Stimulated activated CD4-positive, alpha-beta T cell treated with anti-CD3 and anti-CD28 coated beads, Interleukin-4, amount 100 ng/mL, for 48 hours (primary cell): ENCODE results near the gene FSD1.
A peak's percentile ranks its signal among the peaks of the same experiment; 100 is the strongest.
"Not testable (repeated sequence)": the region's sequence is repeated elsewhere in the genome, so short reads cannot be mapped to it uniquely, and the experiment has no call there.

Experiments
- DNase-seq, 2 donors: peaks; one replicate each; pipeline ENCODE4 v3.0.0-alpha.2; 2020; ENCODE audit warnings: low read depth in 2 of 2

Gene FSD1

DNA sequence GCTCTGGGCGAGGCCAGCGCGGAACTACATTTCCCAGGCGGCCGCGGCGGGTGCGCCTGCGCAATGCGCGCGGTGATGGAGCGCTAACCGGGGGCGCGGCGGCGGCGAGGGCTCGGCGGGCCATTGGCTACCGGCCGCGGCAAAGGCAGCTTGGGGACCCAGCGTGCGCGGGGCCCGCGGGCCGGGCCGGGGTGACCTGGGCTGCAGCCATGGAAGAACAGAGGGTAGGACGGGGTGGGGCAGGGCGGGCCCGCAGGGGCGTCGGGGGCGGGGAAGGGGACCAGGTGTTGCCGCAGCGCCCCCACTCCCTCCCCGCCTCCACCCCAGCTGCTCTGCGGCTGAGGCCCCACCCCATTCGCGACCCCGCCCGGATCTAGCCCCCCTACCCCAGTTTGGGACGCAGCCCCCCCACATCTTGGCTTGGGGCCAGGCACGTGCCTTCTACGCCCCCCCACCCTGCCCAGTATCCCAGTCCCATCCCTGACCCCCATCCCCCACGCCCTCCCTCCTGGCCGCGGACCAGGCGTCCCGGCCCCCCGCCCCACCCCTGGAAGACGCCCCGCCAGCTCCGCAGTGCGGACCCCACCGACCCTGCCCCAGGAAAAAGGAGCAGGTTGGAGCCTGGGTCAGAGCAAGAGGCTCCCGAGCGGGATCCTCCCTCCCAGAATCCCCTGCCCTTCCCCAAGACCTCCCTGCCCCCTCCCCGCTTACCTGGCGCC, at the start of gene FSD1:
FSD1 (plus strand) TSS at position 61 of the 719 bp plus-strand sequence; CDS start at position 210, 149 bp downstream.
- DNase-seq = peak; percentile 71 to 77

DNA sequence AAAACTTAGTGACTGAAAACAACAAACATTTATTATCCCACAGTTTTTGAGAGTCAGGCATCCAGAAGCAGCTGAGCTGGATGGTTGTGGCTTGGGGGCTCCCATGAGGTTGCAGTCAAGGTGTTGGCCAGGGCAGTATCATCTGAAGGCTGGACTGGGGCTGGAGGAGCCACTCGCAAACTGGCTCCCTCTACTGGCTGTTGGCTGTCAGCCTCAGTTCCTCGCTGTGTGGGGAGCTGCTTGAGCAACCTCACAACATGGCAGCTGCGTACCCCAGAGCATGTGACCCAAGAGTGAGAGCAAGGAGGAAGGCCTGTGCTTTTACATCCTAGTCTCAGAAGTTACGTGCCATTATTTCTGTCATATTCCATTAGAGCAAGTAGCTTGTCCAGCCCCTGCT, 47.8 kb upstream of the FSD1 start:
- no peak for DNase-seq

DNA sequence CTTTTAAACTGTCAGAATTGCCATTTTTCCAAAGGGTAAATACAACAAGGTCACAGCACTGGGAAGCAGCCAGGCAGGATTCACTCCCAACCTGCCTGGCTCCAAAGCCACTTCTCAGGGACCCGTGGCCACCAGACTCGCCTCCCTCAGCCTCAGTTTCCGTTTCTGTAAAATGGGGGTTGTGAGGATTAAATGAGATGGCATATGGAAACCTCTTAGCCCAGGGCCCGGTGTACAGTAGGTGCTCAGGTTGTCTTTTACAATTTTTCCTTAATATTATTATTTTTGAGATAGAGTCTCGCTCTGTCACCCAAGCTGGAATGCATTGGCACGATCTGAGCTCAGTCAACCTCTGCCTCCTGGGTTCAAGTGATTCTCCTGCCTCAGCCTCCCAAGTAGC, 47.4 kb upstream of the FSD1 start:
- no peak for DNase-seq

DNA sequence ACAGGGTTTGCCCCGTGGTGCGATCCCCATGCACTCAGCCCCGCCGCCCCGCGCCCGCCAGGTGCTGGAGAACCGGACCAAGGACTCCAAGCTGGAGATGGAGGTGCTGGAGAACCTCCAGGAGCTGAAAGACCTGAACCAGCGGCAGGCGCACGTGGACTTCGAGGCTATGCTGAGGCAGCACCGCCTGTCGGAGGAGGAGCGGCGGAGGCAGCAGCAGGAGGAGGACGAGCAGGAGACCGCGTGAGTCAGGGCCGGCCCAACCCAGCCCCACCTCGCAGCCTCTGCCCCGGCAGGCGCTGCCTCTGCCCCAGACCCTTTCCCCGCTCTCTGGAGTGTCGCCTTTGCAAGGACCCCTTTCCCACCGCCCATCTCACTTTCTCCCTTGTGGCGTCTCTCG, 46.2 kb upstream of the FSD1 start:
- no peak for DNase-seq

DNA sequence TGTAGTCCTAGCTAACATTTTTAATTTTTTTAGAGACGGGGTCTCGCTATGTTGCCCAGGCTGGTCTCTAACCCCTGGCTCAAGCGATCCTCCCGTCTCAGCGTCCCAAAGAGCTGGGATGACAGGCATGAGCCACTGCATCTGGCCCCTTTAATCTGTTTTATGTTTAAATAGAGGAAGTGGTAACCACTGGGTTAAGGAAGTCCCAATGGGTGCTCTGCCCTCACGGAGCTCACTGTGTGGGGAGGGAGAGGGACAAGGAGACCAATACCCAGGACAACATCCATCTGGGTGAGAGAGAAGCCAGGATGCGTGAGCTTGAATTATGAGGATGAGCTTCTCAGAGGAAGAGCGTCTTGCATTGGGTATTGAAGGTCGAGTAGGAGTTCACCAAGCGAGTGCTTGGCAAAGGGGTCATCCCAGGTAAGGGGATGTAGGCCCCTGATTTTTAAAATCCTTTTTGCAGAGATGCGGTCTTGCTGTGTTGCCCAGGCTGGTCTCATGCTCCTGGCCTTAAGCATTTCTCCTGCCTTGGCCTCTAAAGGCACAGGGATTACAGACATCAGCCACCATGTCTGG, 43.7 kb upstream of the FSD1 start:
- no peak for DNase-seq

DNA sequence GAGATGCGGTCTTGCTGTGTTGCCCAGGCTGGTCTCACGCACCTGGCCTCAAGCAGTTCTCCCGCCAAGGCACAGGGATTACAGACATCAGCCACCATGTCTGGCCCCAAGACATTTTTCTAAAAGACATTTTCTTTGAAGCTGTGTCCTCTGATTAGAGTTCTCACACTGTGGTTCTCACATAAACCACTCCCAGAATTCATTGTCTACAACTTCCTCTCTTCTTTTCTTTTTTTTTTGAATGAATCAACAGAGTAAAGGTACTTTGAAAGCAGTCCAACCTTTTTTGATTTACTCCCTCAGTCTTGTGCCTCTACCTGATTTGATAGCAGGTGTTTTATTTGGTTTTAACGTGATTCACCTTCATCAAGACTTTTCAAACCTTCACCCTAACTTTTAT, 39.6 kb upstream of the FSD1 start:
- no peak for DNase-seq

DNA sequence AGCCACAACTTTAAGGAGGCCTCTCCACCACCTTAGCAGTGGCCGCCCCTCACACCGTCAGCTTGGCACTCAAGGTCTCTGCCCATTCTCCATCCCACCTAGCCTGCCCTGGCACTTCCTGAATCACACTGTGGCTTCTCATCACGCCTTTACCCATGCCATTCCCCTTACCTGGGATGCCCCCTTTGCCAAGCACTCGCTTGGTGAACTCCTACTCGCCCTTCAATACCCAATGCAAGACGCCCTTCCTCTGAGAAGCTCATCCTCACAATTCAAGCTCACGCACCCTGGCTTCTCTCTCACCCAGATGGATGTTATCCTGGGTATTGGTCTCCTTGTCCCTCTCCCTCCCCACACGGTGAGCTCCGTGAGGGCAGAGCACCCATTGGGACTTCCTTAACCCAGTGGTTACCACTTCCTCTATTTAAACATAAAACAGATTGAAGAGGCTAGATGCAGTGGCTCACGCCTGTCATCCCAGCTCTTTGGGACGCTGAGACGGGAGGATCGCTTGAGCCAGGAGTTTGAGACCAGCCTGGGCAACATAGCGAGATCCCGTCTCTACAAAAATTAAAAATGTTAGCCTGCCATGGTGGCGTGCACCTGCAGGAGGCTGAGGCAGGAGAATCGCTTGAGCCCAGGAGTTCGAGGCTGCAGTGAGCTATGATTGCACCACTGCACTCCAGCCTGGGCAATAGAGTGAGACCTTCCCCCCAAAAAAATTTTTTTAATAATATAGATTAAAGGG, 38.0 kb upstream of the FSD1 start:
- DNase-seq = no peak

DNA sequence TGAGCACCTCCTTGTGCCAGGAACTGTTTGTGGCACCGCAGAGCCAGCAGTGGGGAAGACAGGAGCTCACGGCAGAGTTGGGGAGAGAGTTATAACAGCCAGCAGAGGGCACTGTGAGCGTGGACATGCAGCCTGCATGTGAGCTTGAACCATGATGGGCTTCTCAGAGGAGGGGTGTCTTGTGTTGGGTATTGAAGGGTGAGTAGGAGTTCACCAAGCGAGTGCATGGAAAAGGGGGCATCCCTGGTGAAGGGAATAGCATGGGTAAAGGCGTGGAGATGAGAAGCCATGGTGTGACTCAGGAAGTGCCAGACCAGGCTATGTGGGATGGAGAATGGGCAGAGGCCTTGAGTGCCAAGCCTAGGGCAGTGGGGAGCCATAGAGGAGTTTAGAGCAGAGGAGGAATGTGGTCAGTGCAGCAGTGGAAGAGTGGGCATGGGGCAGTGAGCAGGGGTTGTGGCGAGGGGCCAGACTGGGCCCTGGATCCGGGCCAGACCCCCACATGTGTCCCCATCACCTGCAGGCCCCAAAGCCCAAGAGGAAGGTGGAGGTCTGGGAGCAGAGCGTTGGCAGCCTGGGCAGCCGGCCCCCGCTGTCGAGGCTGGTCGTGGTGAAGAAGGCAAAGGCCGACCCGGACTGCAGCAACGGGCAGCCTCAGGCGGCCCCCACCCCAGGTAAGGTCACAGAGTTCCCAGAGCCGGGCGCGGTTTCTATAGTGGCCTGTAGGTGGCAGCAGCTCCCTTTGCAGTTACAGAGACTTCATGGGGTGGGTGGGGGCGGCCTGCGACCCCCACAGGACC, 37.1 kb upstream of the FSD1 start:
- peak; percentile 50 to 57 for DNase-seq

DNA sequence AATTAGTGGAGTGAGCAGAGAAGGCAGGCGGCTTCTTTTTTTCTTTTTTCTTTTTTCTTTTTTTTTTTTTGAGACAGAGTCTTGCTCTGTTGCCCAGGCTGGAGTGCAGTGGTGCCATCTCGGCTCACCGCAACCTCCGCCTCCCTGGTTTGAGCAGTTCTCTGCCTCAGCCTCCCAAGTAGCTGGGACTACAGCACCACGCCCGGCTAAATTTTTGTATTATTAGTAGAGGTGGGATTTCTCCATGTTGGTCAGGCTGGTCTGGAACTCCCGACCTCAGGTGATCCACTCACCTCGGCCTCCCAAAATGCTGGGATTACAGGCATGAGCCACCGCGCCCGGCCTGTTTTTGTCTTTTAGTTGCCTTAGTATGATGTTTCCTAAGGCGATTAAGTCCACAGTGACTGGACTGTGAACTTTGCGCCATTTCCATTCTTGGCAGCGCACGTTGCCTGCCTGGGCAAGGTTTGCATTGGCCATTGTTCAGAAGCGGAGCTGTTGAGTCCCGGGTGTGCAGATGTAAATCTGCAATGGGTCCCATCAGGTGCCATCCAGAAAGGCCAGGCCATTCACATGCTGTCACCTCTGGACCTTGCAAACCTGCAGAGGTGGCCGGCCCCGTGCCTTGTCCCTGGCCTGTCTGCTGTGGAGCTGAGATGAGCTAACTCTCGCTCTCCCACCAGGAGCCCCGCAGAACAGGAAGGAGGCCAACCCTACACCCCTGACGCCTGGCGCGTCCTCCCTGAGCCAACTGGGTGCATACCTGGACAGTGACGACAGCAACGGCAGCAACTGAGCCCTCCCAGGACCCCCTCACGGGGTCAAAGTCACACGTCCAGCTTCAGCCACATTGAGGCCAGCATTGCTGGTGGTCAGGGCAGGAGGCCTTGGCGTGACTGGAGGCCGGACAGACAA, 36.2 kb upstream of the FSD1 start:
- no peak for DNase-seq

DNA sequence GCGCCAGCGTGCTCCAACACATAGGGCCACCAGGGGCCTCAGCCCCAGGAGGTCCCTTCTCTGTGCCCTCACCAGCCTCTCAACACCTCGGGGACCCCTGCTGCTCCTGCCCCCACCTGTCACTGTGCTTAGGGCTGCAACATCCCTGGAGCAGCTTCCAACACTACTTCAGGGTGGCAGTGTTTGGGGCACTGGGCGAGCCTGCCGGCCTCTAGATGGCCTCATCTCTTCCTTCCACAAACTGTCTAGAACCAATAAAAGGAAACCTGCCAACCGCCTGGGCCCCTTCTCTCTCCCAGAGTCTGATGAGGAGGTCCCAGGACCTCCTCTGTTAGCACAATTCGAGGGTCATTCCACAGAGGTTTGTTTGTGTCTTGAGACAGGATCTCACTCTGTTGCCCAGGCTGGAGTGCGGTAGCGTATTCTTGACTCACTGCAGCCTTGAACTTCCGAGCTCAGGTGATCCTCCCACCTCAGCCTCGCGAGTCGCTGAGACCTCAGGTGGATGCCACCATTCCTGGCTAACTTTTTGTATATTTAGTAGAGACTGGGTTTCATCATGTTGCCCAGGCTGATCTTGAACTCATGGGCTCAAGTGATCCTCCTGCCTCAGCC, 35.5 kb upstream of the FSD1 start:
- no peak for DNase-seq

DNA sequence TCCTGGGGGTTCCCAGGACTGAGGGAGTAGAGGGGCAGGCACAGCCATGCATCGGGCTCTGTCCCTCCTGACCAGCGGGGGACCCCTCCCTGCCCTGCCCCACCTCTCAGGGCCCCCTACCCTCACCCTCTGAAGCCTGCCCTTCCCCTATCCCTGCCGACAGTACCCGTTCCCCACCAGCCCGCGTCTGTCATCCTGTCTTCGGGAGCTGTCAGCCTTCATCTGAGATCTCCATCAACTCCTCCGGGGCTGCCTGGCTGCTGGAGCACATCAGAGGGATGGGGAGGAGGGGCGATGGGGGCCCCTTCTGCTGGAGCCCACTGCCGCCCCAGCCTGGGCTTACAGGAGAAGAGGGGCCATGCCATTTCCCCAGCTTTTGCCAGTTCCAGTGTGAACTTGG, 31.5 kb upstream of the FSD1 start:
- no peak for DNase-seq

DNA sequence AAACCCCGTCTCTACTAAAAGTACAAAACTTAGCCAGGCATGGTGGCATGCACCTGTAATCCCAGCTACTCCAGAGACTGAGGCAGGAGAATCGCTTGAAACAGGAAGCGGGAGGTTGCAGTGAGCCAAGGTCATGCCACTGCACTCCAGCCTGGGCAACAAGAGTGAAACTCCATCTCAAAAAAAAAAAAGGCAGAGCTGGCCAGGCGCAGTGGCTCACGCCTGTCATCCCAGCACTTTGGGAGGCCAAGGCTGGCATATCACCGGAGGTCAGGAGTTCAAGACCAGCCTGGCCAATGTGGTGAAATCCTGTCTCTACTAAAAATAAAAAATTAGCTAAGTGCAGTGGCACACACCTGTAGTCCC, 30.1 kb upstream of the FSD1 start:
- DNase-seq = not testable (repeated sequence)

DNA sequence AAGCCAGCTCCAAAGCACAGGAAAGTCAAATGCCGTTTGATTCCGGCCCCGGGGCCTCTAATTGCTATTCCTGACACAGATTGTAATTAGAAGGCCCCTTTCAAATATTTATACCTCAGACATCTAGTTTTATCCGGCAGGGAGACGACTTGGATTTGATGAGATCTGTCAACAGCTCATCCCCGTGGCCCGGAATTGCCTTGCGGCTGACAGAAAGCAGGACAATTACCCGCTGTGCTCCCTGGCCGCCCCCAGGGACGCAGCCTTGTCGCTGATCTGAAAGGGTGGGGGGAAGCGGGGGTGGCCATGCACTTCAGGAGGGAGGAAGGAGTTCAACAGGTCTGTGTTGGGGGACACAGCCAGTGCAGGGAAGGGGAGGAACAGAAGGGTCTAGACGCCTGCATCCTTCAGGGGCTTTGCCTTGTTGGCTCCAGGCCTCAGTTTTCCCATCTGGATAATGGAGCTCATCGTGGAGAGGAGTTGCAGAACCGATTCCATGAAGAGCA, 27.2 kb upstream of the FSD1 start:
- no peak for DNase-seq

DNA sequence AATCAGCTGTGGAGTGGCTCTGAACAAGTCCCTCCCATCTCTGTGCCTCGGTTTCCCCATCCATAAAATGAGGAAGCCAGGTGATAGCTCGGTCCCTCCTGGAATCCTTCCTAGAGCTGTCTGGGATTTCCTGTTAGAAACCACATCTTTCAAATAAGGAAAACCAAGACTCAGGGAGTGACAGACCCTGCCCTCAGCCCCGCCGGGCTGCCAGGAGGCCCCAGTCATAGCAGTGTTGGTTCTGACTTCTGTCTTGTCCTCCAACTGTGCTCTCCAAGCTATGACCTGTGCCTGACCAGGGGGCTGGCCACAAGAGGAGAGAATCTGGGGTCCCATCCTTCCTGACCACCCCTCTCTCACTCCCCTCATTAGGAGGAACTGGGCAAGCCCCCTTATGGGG, 26.4 kb upstream of the FSD1 start:
- no peak for DNase-seq

DNA sequence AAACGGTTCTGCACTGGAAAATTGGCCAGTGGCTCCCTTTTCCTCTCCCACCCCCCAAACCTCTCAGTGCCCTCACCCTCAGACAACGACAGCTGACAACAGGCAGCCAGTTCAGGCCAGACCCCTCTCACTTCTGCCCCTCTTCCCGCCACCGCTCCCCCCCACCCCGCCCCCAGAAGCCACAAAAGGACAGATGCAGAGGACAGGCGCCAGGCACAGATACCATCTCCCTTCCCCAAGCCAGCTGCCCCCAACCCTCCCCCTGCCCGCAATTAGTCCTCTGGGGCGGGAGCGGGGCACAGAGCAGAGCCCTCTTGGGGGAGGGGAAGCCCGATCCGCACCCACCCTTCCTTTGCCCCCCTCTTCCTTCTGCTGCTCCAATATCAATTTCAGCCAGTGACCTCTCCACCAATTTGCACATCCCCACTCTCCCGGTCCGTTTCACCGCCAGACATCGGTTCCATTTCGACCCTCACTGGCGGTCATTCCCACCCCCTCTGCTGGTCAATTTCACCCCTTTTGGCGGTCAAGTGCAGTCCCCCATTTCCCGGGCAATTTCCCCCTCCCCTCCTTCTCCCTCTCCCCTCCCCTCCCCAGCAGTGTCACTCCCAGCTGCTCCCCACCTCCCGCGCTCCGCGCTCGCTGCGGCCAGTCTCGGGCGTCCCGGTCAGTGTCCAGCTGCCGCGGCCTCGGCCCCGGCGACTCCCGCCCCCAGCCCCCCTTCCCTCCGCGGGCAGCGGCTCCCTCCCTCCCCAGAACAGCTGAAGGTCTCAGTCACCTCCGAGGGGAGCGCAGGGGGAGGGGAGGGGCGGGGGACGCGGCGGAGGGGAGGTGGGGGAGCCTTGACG, 25.8 kb upstream of the FSD1 start, which contains the start of gene SHD:
SHD (plus strand) TSS at position 848 of the 848 bp plus-strand sequence. CDS start 798 bp downstream, outside the sequence.
- no peak for DNase-seq

DNA sequence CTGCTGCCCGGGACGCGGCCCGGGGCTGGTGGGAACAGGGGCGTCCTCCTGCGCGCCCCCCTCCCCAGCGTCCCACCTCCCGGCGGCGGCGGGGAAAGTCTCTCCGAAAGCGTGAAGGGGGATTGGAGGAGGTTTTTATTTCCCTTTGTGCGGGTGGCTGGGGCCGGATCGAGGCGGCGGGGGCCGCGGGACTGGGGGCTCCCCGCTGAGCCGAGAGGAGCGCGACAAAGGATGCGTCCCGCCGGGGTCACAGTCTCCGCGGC, 25.2 kb upstream of the FSD1 start:
- no peak for DNase-seq

DNA sequence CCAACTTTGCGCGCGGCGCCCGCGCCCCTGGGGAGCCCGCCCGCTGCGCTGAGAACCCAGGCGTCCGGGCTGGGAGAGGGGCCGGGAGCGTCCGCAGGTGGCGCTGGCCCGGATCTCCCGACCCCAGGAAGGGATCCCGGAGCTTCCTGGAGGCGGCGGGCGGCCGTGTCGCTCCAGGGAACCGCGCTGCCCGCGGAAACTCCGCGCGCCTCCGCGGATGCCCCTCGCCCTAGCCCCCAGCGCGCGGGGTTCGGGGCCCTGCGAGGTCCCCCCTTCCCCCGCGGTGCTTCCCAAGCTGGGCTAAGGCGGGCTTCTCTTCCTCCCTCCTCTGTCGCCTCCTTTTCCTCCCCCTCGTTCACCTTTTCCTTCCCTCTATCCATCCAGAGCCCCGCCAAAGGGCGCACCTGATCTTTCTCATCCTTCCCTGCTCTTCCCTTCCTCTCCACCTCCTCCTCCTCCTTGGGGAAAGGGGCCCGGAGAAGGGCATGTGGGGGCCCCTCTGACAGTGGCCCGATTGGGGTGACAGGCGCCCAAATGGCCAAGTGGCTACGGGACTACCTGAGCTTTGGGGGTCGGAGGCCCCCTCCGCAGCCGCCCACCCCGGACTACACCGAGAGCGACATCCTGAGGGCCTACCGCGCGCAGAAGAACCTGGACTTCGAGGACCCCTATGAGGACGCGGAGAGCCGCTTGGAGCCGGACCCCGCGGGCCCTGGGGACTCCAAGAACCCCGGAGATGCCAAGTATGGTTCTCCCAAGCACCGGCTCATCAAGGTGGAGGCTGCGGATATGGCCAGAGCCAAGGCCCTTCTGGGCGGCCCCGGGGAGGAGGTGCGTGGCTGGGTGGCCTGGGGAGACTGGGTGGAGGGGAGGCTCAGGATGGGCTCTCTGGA, 24.6 kb upstream of the FSD1 start:
- DNase-seq = no peak

DNA sequence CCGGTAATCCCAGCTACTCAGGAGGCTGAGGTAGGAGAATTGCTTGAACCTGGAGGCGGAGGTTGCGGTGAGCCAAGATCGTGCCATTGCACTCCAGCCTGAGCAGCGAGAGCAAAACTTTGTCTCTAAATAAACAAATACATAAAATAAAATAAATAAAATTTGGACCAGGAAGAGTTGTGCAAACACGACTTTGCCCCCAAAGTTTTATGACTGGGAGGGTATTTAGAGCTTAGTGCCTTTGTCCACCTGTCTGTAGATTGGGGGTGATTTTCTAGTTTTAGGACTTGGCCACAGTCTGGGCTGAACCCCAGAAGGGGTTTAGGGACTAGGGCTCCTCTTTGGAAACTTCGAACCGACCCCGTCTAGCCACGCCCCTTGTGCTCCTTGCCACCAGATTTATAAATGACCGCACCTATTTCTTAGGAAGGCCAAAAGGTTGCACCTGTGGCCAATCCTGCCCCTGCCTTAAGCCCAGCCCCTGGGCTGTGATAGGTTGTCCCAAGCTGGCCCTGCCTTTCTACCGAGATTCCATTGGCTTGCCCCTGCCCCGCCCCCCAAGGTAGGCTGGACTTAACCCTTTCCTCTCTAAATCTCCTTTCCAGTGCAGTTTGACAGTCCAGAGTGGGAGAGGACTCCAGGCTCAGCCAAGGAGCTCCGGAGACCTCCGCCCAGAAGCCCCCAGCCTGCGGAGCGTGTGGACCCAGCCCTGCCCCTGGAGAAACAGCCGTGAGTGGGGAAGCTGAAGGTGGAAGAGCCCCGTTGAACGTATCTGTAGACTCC, 20.0 kb upstream of the FSD1 start:
- DNase-seq = no peak
